Smooth muscle cell of trachea (primary cell): ENCODE results near the gene GSX2. TPM values are rescaled to one million over a fixed set of nuclear protein-coding genes. Genes with fewer than 3 reads are reported as not detected.

Source experiments
- total RNA-seq: library from RNA; depleted of rRNA; stranded (reverse); fragments of >200 nt; gene quantifications from 2 replicates; pipeline ENCODE4 v1.2.1, GENCODE V29; 2014

Gene GSX2
- not detected in 2 replicates for total RNA-seq

DNA sequence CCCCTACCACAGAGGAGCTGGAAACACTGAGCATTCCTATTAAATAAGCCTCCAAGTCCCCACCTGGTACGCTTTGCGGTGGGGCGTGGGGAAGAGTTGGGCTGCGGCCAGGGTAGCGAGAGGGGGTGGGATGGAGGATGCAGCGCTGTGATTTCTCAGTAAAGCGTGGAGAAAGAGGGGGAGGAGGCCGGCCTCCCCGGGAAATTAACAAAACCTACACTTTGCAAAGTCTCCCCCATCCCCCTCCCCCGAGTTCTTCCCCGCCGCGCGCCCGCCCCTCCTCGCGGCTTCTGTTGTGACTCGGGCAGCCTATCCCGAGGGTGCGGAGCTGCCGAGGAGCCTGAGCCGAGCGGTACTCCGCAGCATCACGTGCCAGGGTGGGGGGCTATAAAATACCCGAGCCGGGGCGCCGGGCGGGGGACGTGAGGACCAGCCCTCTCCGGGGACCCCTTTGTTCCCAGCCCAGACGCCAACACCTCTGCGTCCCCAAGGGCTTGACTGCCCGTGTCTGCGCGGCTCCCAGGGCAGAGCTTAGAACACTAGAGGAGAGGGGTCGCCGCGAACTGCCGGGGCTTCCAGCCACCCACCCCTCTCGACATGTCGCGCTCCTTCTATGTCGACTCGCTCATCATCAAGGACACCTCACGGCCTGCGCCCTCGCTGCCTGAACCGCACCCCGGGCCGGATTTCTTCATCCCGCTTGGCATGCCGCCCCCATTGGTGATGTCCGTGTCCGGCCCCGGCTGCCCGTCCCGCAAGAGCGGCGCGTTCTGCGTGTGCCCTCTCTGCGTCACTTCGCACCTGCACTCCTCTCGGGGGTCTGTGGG, at the start of gene GSX2:
Gene GSX2, plus strand, starts transcription at position 416 of the 827 bp plus-strand sequence. Its CDS starts 182 bp downstream, at position 598.

DNA sequence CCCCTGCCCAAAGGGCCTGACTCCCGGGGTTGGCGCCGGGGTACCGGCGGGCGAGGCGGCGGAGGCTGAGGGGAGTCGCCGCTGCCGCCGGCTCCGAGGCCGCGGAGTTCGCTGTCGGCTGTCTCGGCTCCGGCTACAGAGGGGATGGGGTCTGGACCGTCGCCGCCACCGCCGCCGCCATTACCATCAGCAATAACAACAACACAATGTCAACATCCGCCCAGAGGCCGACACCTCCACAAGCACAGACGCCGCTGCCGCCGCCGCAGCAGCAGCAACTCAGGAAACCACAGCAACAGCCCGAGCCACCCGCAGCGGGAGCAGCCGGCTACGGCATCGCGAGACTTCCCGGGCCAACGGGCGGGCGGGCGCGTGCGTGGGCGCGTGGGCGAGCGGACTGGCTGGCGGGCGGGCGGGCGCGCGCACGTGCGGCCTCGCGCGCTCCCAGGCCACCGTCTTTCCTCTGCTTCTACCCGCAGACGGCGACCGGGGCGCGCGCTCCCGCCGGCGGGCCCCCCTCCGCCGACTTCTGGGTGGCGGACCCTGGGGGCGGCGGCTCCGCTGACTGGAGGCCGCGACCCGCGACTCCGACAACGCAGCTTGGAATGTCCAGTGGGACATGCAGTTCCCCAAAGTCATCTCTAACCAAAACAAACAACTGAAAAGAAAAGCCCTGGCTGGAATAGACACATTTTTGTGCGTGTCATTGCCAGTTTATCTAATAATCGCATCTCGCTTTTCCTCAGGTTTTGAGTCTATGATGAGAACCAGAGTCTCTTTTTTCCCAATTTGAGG, 35.4 kb upstream of the GSX2 start, which contains the start of gene CHIC2:
Gene CHIC2, minus strand, starts transcription at position 289 of the 795 bp plus-strand sequence. CDS start 305 bp downstream, outside the sequence.

Other genes with a start within 250 kb of the GSX2 start
- 37.7 and 43.2 TPM in 2 replicates for gene CHIC2, start 35.6 kb upstream of the GSX2 start, total RNA-seq
- gene PDGFRA, start 129.1 kb downstream of the GSX2 start, total RNA-seq: 432 and 685 TPM in 2 replicates